GM21367 (cell line): ENCODE data around the gene PSMD2.

Experiments used
- ATAC-seq: cut with Tn5 transposase; IDR thresholded peaks from one replicate; pipeline ENCODE4 v1.9.1; 2021; ENCODE audit not compliant: unreplicated experiment

The PSMD2 gene

GRCh38 chr3:184315871-184316661, 17.0 kb downstream of the PSMD2 start:
- no peak for ATAC-seq

- no peak for ATAC-seq
Measured at GRCh38 chr3:184316792-184317191, 17.8 kb downstream of the PSMD2 start.

- no peak for ATAC-seq
Measured at GRCh38 chr3:184317201-184317600, 18.2 kb downstream of the PSMD2 start.

GRCh38 chr3:184320104-184320445, 21.0 kb downstream of the PSMD2 start:
- no peak for ATAC-seq

GRCh38 chr3:184321666-184322065, 22.6 kb downstream of the PSMD2 start:
- no peak for ATAC-seq

- ATAC-seq, result no peak
Measured at GRCh38 chr3:184322731-184323487, 23.9 kb downstream of the PSMD2 start.

GRCh38 chr3:184323696-184324095, 24.7 kb downstream of the PSMD2 start:
- no peak for ATAC-seq

- ATAC-seq, result no peak
Measured at GRCh38 chr3:184325269-184325668, 26.2 kb downstream of the PSMD2 start.

GRCh38 chr3:184325715-184326369, 26.8 kb downstream of the PSMD2 start:
- no peak for ATAC-seq

GRCh38 chr3:184327171-184327570, 28.1 kb downstream of the PSMD2 start:
- no peak for ATAC-seq

- no peak for ATAC-seq
Measured at GRCh38 chr3:184328516-184328915, 29.5 kb downstream of the PSMD2 start.

GRCh38 chr3:184332370-184333090, 33.5 kb downstream of the PSMD2 start:
- no peak for ATAC-seq

- ATAC-seq, result no peak
Measured at GRCh38 chr3:184333190-184333589, 34.1 kb downstream of the PSMD2 start.

- no peak for ATAC-seq
Measured at GRCh38 chr3:184333700-184334099, 34.7 kb downstream of the PSMD2 start.

- no peak for ATAC-seq
Measured at GRCh38 chr3:184334470-184335158, 35.6 kb downstream of the PSMD2 start.

GRCh38 chr3:184335291-184335660, 36.2 kb downstream of the PSMD2 start:
- ATAC-seq, result no peak

- peak; percentile 60 for ATAC-seq
Measured at GRCh38 chr3:184335661-184336546, 36.9 kb downstream of the PSMD2 start.

GRCh38 chr3:184336547-184337398, 37.7 kb downstream of the PSMD2 start:
- no peak for ATAC-seq

GRCh38 chr3:184337399-184337714, 38.3 kb downstream of the PSMD2 start, which contains the start of gene FAM131A:
TSS of gene FAM131A (plus strand) at chr3:184337600. CDS start at chr3:184337631, 31 bp downstream.
- ATAC-seq, result no peak
